PC-3 (cell line): ENCODE data around the gene PPP2R3A. TPM values are rescaled to one million over a fixed set of nuclear protein-coding genes. Genes with fewer than 3 reads are reported as not detected.
A peak's percentile ranks its signal among the peaks of the same experiment; 100 is the strongest.

Experiments
- ATAC-seq: fragments of 200-7000 bp; cut with Tn5 transposase; 2 replicates; pipeline ENCODE4 v1.9.1; 2020; ENCODE audit warnings: mild to moderate bottlenecking, moderate library complexity
- BruUV-seq: library from RNA; stranded (reverse); fragments of 400-500 nt; replicated peaks from 2 replicates; lab custom pipeline; 2021; lab: Mats Ljungman, UMichigan
- CTCF ChIA-PET: fragments of 300-600 bp; sonication (Branson Sonifier 250); formaldehyde crosslinking; loops from one replicate; lab custom pipeline; 2022; ENCODE audit warnings: antibody characterized with exemption; lab: Charles Lee
- POLR2A ChIA-PET: fragments of 300-600 bp; sonication (Branson Sonifier 250); formaldehyde crosslinking; loops from one replicate; lab custom pipeline; 2022; ENCODE audit warnings: antibody characterized with exemption; ENCODE audit not compliant: unreplicated experiment; lab: Charles Lee
- DNase-seq: peaks from one replicate; pipeline ENCODE4 v3.0.0-alpha.2; 2015
- H2AFZ ChIP-seq: fragments of 300-600 bp; sonication (generic); 2 replicates; pipeline ENCODE4 v1.6.0; 2016; ENCODE audit warnings: antibody characterized with exemption, low read length
- H3F3A ChIP-seq: fragments of 300-600 bp; sonication (generic); one replicate; pipeline ENCODE4 v1.6.0; 2017; ENCODE audit warnings: antibody characterized with exemption, low read length, control low read depth, mild to moderate bottlenecking; ENCODE audit not compliant: unreplicated experiment
- H3K27ac ChIP-seq: fragments of 300-600 bp; sonication (generic); 2 replicates; pipeline ENCODE4 v1.5.1; 2016; ENCODE audit warnings: mild to moderate bottlenecking, low read length
- H3K27me3 ChIP-seq: fragments of 300-600 bp; sonication (generic); 2 replicates; pipeline ENCODE4 v1.6.1; 2016; ENCODE audit warnings: low read length, mixed read lengths
- H3K36me3 ChIP-seq: fragments of 300-600 bp; sonication (generic); 2 replicates; pipeline ENCODE4 v1.6.1; 2016; ENCODE audit warnings: low read depth, mixed run types, low read length, mixed read lengths
- H3K4me1 ChIP-seq: fragments of 300-600 bp; sonication (generic); 2 replicates; pipeline ENCODE4 v1.5.1; 2016; ENCODE audit warnings: low read length; ENCODE audit not compliant: insufficient read depth
- H3K4me2 ChIP-seq: fragments of 300-600 bp; sonication (generic); 2 replicates; pipeline ENCODE4 v1.6.0; 2016; ENCODE audit warnings: low read length
- H3K4me3 ChIP-seq: fragments of 300-600 bp; sonication (generic); 2 replicates; pipeline ENCODE4 v1.5.1; 2016; ENCODE audit warnings: mild to moderate bottlenecking, low read length, mixed read lengths
- H3K79me2 ChIP-seq: fragments of 300-600 bp; sonication (generic); 2 replicates; pipeline ENCODE4 v1.6.1; 2017; ENCODE audit warnings: low read length, mixed read lengths
- H3K9ac ChIP-seq: fragments of 300-600 bp; sonication (generic); 2 replicates; pipeline ENCODE4 v1.6.0; 2016; ENCODE audit warnings: mild to moderate bottlenecking, low read length
- H3K9me2 ChIP-seq: fragments of 300-600 bp; sonication (generic); replicated peaks from 2 replicates; pipeline ENCODE4 v1.6.1; 2016; ENCODE audit warnings: mixed run types, low read length, mixed read lengths
- H3K9me3 ChIP-seq: fragments of 300-600 bp; sonication (generic); 2 replicates; pipeline ENCODE4 v1.6.1; 2016; ENCODE audit warnings: low read length, mixed read lengths
- H4K20me1 ChIP-seq: fragments of 300-600 bp; sonication (generic); 2 replicates; pipeline ENCODE4 v1.6.1; 2016; ENCODE audit warnings: low read length, mixed read lengths
- EZH2 ChIP-seq: fragments of 300-600 bp; sonication (generic); IDR thresholded peaks from one replicate; pipeline ENCODE4 v1.6.1; 2017; ENCODE audit warnings: antibody characterized with exemption, mild to moderate bottlenecking, low read length; ENCODE audit not compliant: unreplicated experiment
- EZH2phosphoT487 ChIP-seq: fragments of 300-600 bp; sonication (generic); IDR thresholded peaks from 2 replicates; pipeline ENCODE4 v1.6.1; 2018; ENCODE audit warnings: mild to moderate bottlenecking, antibody characterized with exemption, low read length, borderline replicate concordance
- intact Hi-C: fragments of 100-400 bp; cut with micrococcal nuclease; formaldehyde crosslinking; loops from 2 replicates; pipeline ENCODE4 v1.9.0; 2023
- total RNA-seq: library from RNA; depleted of rRNA; stranded (reverse); fragments of >200 nt; gene quantifications from 2 replicates; pipeline ENCODE4 v1.2.3, GENCODE V29; 2014
- TF ChIP-seq, protein P1 (sequence below): fragments of 300-600 bp; sonication (generic); conservative IDR thresholded peaks from 2 replicates; pipeline ENCODE4 v1.5.1; 2017; ENCODE audit warnings: antibody characterized with exemption, low read depth, mild to moderate bottlenecking, low read length

The PPP2R3A gene
- total RNA-seq, 1 experiment from 2014 or later, result 12.3 TPM

DNA sequence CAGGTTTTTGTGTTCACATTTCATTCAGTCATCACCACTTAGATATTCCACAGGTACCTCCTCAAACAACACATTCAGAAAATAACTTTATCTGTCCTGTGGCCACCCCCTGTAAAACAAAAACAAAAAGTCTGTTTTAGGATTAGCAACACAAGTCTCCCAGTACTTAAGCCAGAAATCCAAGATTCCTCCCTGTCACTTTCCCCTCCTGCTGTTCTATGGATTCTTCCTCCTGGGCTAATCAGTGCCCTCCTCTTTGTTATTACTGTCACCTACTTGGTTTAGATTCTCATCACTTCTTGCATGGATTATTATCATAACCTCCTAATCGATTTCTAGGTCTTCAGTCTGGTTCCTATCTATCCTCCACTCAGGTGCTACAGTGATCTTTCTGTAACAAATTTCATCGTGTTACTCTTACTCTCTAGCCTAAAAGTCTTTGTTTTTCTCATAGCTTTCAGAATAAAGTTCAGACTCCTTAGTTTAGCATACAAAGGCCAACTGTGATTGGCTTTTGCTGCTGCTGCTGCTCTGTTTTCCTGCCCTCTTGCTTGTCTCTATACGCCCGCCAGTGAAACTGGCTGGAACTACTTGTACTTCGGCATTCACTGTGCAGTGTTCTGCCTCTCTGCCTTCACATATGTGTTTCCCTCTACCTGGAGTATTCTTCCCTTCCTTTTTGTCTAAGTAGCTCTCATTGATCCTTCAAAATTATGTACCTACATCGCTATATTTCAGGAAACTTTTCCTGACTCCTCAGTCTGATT lies 32.2 kb downstream of the PPP2R3A start:
- Histone ChIP-seq H3K4me2 (no peak overlapping the region), H3K36me3 (peaks cover 6% of the 10 kb centered on the region; the same call in 1 of the 2 replicates), H3K4me1 (peaks cover 3% of the 10 kb centered on the region), H3K27ac (no peak overlapping the region), H4K20me1 (no peaks in the 10 kb centered on the region), H2AFZ (no peak overlapping the region), H3K4me3 (no peak overlapping the region), H3K9me2 (no peaks in the 10 kb centered on the region), H3K27me3 (no peaks in the 10 kb centered on the region), H3K79me2 (peaks cover 61% of the 10 kb centered on the region), H3K9me3 (no peaks in the 10 kb centered on the region), H3F3A (no peaks in the 10 kb centered on the region), H3K9ac (no peak overlapping the region)
- TF ChIP-seq EZH2phosphoT487 (no peak), EZH2 (no peak)
- TF ChIP-seq, protein P1, sequence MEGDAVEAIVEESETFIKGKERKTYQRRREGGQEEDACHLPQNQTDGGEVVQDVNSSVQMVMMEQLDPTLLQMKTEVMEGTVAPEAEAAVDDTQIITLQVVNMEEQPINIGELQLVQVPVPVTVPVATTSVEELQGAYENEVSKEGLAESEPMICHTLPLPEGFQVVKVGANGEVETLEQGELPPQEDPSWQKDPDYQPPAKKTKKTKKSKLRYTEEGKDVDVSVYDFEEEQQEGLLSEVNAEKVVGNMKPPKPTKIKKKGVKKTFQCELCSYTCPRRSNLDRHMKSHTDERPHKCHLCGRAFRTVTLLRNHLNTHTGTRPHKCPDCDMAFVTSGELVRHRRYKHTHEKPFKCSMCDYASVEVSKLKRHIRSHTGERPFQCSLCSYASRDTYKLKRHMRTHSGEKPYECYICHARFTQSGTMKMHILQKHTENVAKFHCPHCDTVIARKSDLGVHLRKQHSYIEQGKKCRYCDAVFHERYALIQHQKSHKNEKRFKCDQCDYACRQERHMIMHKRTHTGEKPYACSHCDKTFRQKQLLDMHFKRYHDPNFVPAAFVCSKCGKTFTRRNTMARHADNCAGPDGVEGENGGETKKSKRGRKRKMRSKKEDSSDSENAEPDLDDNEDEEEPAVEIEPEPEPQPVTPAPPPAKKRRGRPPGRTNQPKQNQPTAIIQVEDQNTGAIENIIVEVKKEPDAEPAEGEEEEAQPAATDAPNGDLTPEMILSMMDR, result no peak
- no TSS peak for BruUV-seq
- DNase-seq, result no peak
- ATAC-seq, result no peak
- intact Hi-C loops, result no loop called here
- POLR2A ChIA-PET, result no interaction called here
- CTCF ChIA-PET, result no interaction called here

DNA sequence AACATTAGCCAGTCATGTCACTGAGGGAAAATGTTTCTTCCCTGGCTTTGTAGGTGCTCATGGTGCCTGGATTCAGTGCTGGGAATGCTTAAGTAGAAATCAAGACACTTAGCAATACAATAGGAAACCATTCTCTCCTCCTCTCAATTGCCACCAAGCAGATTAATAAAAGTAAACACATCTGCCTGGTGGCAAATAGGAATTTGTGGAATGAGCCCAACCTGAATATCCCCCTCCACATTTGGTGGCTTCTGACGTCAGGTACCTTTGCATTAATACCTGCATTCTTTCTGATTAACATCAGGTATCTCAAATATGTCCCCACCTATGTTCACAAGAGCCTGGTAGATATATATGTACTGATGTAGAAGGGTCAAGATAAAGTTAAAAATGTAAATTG lies 42.7 kb downstream of the PPP2R3A start:
- no peak overlapping the region for H3K4me2 ChIP-seq
- H3K9me3 ChIP-seq, result no peaks in the 10 kb centered on the region
- H3K27me3 ChIP-seq, result no peaks in the 10 kb centered on the region
- H3K27ac ChIP-seq, result no peak overlapping the region
- H3K79me2 ChIP-seq, result no peaks in the 10 kb centered on the region
- no peaks in the 10 kb centered on the region for H4K20me1 ChIP-seq
- BruUV-seq, result no TSS peak
- no peak overlapping the region for H3K9ac ChIP-seq
- no peak overlapping the region for H3K4me3 ChIP-seq
- H3K4me1 ChIP-seq, result peaks cover 13% of the 10 kb centered on the region
- H3F3A ChIP-seq, result no peaks in the 10 kb centered on the region
- POLR2A ChIA-PET, result no interaction called here
- ATAC-seq, result no peak
- peak; percentile 47 for DNase-seq
- TF ChIP-seq, protein P1, result no peak
- no peak for TF ChIP-seq EZH2phosphoT487
- no peak for TF ChIP-seq EZH2
- H2AFZ ChIP-seq, result no peak overlapping the region
- no peaks in the 10 kb centered on the region for H3K9me2 ChIP-seq
- no peaks in the 10 kb centered on the region for H3K36me3 ChIP-seq
- intact Hi-C loops, result no loop called here
- CTCF ChIA-PET, result no interaction called here

GRCh38 chr3:136008732-136009470 lies 43.4 kb downstream of the PPP2R3A start:
- intact Hi-C loops, result no loop called here

More at GRCh38 chr3:136008732-136009470, 43.4 kb downstream of the PPP2R3A start:
- Histone ChIP-seq H3K79me2 (no peaks in the 10 kb centered on the region), H3K4me3 (no peak overlapping the region), H3K4me1 (peaks cover 13% of the 10 kb centered on the region), H3K9ac (no peak overlapping the region), H3K9me2 (no peaks in the 10 kb centered on the region), H3F3A (no peaks in the 10 kb centered on the region), H2AFZ (no peak overlapping the region), H3K4me2 (no peak overlapping the region), H3K27ac (no peak overlapping the region), H3K9me3 (no peaks in the 10 kb centered on the region), H3K27me3 (no peaks in the 10 kb centered on the region), H4K20me1 (no peaks in the 10 kb centered on the region), H3K36me3 (no peaks in the 10 kb centered on the region)
- no peak for TF ChIP-seq EZH2
- ATAC-seq (no peak), DNase-seq (no peak)
- ChIA-PET POLR2A (no interaction called here), CTCF (no interaction called here)
- no TSS peak for BruUV-seq
